Calu3 (cell line): ENCODE data around the gene NPM1. TPM values are rescaled to one million over a fixed set of nuclear protein-coding genes. Genes with fewer than 3 reads are reported as not detected.
"Not testable (repeated sequence)": the region's sequence is repeated elsewhere in the genome, so short reads cannot be mapped to it uniquely, and the experiment has no call there.

ENCODE experiments used
- BruUV-seq: library from RNA; stranded (reverse); fragments of 400-500 nt; replicated peaks from 2 replicates; lab custom pipeline; 2021; lab: Mats Ljungman, UMichigan
- CTCF ChIA-PET: fragments of 300-600 bp; sonication (Branson Sonifier 250); formaldehyde crosslinking; loops from one replicate; lab custom pipeline; 2022; ENCODE audit warnings: antibody characterized with exemption; lab: Charles Lee
- DNase-seq: peaks from one replicate; pipeline ENCODE4 v3.0.0; 2022
- H3K27ac Mint-ChIP-seq: one replicate; pipeline ENCODE4 v1.8.0; 2022; ENCODE audit warnings: mixed read lengths; ENCODE audit not compliant: unreplicated experiment
- H3K27me3 Mint-ChIP-seq: one replicate; pipeline ENCODE4 v1.8.0; 2022; ENCODE audit warnings: mixed read lengths; ENCODE audit not compliant: unreplicated experiment
- H3K36me3 Mint-ChIP-seq: one replicate; pipeline ENCODE4 v1.8.0; 2022; ENCODE audit warnings: mild to moderate bottlenecking, moderate library complexity, mixed read lengths; ENCODE audit not compliant: insufficient read depth, unreplicated experiment
- H3K4me1 Mint-ChIP-seq: one replicate; pipeline ENCODE4 v1.8.0; 2022; ENCODE audit warnings: mild to moderate bottlenecking, low read depth, mixed read lengths; ENCODE audit not compliant: unreplicated experiment
- H3K4me3 Mint-ChIP-seq: one replicate; pipeline ENCODE4 v1.8.0; 2022; ENCODE audit warnings: mild to moderate bottlenecking, low read depth, moderate library complexity, mixed read lengths; ENCODE audit not compliant: unreplicated experiment
- H3K9me3 Mint-ChIP-seq: one replicate; pipeline ENCODE4 v1.8.0; 2022; ENCODE audit warnings: low read depth, mixed read lengths; ENCODE audit not compliant: unreplicated experiment
- intact Hi-C: fragments of 100-400 bp; cut with micrococcal nuclease; formaldehyde crosslinking; loops from one replicate; pipeline ENCODE4 v1.10.0; 2022; ENCODE audit not compliant: unreplicated experiment
- total RNA-seq: library from RNA; stranded (reverse); gene quantifications from 2 replicates; pipeline ENCODE4 v1.2.3, GENCODE V29; 2022
- TF ChIP-seq, protein P1 (sequence below): fragments of 200-600 bp; IDR thresholded peaks from one replicate; pipeline ENCODE4 v1.8.0; 2022; ENCODE audit warnings: antibody characterized with exemption; ENCODE audit not compliant: unreplicated experiment

The NPM1 gene
- total RNA-seq, 1 experiment from 2014 or later, result 1,863 TPM

DNA sequence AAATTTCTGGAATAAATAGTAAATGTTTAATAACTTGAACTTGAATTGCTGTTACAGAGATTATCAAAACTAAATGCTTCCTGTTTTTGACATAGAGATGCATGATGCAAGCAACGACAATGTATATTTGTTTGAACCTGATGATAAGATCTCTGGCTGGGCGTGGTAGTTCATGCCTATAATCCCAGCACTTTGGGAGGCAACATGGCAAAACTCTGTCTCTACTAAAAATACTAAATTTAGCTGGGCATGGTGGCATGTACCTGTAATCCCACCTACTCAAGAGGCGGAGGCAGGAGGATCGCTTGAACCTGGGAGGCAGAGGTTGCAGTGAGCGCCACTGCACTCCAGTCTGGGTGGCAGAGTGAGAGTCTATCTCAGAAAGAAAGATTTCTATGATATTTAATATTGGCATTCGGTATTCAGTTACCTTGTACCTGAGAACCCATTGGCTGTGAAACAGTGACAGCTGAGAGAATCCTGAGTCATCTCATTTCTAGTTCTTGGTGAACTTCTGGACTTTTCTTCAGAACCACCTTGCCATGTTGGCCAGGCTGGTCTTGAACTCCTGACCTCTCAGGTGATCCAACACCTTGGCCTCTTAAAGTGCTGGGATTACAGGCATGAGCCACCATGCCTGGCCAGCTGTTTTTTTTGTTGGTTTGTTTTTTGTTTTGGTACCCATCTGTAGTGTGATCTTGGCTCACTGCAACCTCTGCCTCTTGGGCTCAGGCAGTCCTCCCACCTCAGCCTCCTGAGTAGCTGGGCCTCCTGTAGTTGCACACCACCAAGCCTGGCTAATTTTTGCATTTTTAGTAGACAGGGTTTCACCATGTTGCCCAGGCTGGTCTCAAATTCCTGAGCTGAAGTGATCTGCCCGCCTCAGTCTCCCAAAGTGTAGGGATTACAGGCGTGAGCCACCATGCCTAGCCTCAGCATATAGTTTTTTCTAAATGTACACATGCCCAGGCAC is 21.8 kb downstream of the NPM1 start:
- no peak for DNase-seq
- BruUV-seq, result no TSS peak
- H3K27me3 Mint-ChIP-seq, result no peaks in the 10 kb centered on the region
- H3K4me1 Mint-ChIP-seq, result peaks cover 53% of the 10 kb centered on the region
- CTCF ChIA-PET, result no interaction called here
- peaks cover 98% of the 10 kb centered on the region for H3K36me3 Mint-ChIP-seq
- H3K27ac Mint-ChIP-seq, result peak overlapping the region; percentile 32
- no peak overlapping the region for H3K4me3 Mint-ChIP-seq
- intact Hi-C loops, result loop anchor here (10.0 kb wide), 1 partner anchor 195 kb away; no protein-coding TSS in a partner anchor
- TF ChIP-seq, protein P1, sequence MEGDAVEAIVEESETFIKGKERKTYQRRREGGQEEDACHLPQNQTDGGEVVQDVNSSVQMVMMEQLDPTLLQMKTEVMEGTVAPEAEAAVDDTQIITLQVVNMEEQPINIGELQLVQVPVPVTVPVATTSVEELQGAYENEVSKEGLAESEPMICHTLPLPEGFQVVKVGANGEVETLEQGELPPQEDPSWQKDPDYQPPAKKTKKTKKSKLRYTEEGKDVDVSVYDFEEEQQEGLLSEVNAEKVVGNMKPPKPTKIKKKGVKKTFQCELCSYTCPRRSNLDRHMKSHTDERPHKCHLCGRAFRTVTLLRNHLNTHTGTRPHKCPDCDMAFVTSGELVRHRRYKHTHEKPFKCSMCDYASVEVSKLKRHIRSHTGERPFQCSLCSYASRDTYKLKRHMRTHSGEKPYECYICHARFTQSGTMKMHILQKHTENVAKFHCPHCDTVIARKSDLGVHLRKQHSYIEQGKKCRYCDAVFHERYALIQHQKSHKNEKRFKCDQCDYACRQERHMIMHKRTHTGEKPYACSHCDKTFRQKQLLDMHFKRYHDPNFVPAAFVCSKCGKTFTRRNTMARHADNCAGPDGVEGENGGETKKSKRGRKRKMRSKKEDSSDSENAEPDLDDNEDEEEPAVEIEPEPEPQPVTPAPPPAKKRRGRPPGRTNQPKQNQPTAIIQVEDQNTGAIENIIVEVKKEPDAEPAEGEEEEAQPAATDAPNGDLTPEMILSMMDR, result no peak
- no peaks in the 10 kb centered on the region for H3K9me3 Mint-ChIP-seq

DNA sequence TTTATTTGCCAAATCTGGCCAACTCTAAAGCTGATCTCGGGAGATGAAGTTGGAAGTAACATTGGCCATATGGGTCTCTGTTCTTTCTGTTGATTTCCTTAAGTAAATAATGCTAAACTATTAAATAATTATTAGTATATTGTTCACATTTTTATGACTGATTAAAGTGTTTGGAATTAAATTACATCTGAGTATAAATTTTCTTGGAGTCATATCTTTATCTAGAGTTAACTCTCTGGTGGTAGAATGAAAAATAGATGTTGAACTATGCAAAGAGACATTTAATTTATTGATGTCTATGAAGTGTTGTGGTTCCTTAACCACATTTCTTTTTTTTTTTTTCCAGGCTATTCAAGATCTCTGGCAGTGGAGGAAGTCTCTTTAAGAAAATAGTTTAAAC is 22.5 kb downstream of the NPM1 start:
- Mint-ChIP-seq H3K27ac (no peak overlapping the region), H3K36me3 (peaks cover 98% of the 10 kb centered on the region), H3K27me3 (no peaks in the 10 kb centered on the region), H3K9me3 (no peaks in the 10 kb centered on the region), H3K4me3 (no peak overlapping the region), H3K4me1 (peaks cover 51% of the 10 kb centered on the region)
- intact Hi-C loops, result loop anchor here (10.0 kb wide), 1 partner anchor 195 kb away; no protein-coding TSS in a partner anchor
- TF ChIP-seq, protein P1, result no peak
- DNase-seq, result no peak
- BruUV-seq, result no TSS peak
- CTCF ChIA-PET, result no interaction called here

DNA sequence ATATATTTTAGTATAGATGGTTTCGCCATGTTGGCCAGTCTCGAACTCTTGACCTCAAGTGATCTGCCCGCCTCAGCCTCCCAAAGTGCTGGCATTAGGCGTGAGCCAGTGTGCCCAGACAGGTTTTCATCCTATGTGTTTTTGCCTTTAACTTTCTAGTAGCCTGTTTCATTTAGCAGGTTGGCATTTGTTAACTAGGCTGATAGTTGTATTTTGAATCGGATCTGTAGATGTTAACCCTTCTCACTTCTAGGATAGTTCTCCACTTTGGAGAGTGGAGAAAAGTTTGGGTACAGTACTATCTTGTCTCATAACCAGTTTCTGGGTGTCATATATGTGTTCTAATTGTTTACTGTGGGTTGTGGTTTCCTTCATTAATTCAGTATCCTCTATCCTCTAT is 24.5 kb downstream of the NPM1 start:
- Mint-ChIP-seq H3K4me3 (no peak overlapping the region), H3K27ac (no peak overlapping the region), H3K27me3 (no peaks in the 10 kb centered on the region), H3K36me3 (peaks cover 90% of the 10 kb centered on the region), H3K4me1 (peaks cover 31% of the 10 kb centered on the region), H3K9me3 (no peaks in the 10 kb centered on the region)
- BruUV-seq, result no TSS peak
- intact Hi-C loops, result loop anchor here (10.0 kb wide), 1 partner anchor 193 kb away; no protein-coding TSS in a partner anchor
- TF ChIP-seq, protein P1, result no peak
- DNase-seq, result no peak
- CTCF ChIA-PET, result no interaction called here

DNA sequence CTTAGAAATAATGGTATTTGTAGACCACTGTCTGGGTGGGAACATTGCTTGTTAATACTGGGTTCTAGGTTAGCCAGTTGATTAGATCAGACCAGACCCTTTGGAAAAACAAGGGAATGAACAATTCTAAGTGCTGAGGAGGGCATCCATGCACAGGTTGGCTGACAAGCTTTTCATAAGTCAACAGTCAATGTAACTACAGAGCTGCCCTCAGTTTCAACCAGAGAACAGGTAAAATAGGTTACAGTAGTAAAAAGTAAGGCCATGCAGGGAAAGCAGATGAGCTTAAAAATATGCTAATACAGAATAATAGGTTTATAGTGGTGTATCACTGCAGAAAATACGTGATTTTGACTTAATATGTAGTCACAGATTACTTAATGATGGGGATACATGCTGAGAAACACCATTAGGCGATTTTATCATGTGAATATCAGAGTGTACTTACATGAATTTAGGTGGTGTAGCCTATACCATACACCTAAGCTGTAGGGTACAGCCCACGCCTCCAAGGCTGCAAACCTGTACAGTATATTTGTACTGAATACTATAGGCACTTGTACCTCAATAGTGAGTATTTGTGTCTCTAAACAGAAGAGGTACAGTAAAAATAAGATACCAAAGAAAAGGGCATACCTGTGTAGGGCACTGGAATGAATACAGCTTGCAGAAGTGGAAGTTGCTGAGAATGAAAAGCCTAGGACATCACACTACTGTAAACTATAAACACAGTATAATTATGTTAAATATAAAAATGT is 25.7 kb downstream of the NPM1 start:
- TF ChIP-seq, protein P1, result no peak
- intact Hi-C loops, result loop anchor here (10.0 kb wide), 1 partner anchor 191 kb away; no protein-coding TSS in a partner anchor
- peaks cover 84% of the 10 kb centered on the region for H3K36me3 Mint-ChIP-seq
- no peaks in the 10 kb centered on the region for H3K9me3 Mint-ChIP-seq
- H3K27me3 Mint-ChIP-seq, result no peaks in the 10 kb centered on the region
- DNase-seq, result no peak
- CTCF ChIA-PET, result no interaction called here
- no TSS peak for BruUV-seq
- H3K4me3 Mint-ChIP-seq, result no peak overlapping the region
- peaks cover 22% of the 10 kb centered on the region for H3K4me1 Mint-ChIP-seq
- H3K27ac Mint-ChIP-seq, result no peak overlapping the region

DNA sequence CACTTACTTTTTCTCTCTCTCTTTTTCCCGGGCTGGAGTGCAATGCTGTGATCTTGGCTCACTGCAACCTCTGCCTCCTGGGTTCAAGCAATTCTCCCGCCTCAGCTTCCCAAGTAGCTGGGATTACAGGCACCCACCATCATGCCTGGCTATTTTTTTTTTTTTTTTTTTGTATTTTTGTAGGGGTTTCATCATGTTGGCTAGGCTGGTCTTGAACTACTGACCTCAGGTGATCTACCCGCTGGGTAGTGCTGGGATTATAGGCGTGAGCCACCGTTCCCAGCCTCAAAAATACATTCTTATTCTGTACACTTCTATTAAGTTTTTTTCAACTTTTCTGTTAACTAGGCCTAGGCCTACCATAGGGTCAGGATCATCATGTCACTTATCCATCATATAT is 26.3 kb downstream of the NPM1 start:
- DNase-seq, BruUV-seq, H3K9me3 Mint-ChIP-seq, CTCF ChIA-PET, H3K4me3 Mint-ChIP-seq, H3K27me3 Mint-ChIP-seq: not testable (repeated sequence)
- Mint-ChIP-seq H3K27ac (peak overlapping the region; percentile 60), H3K4me1 (peaks cover 22% of the 10 kb centered on the region), H3K36me3 (peaks cover 84% of the 10 kb centered on the region)
- intact Hi-C loops, result loop anchor here (10.0 kb wide), 1 partner anchor 191 kb away; no protein-coding TSS in a partner anchor
